Small intestine (tissue), 7 donors: Measurements from ENCODE around the gene ATRIP. TPM values are rescaled to one million over a fixed set of nuclear protein-coding genes. Genes with fewer than 3 reads are reported as not detected.

ENCODE experiments used
- DNase-seq, 2 donors: peaks; one replicate each; pipeline versions ENCODE4 v3.0.0 to v3.0.0-alpha.2; 2013
- FAIRE-seq: peaks from 2 replicates; lab custom pipeline; 2012; peaks lifted over from hg19 to GRCh38; lab: Jason Lieb, UNC
- H3K27ac ChIP-seq, 3 donors: one replicate each; pipeline ENCODE4 v1.5.1; 2013; ENCODE audit warnings: low read length in 2 of 3, mild to moderate bottlenecking in 2 of 3, control low read depth in 1 of 3, inconsistent platforms in 1 of 3, low read depth in 1 of 3, moderate library complexity in 1 of 3
- H3K27me3 ChIP-seq, 3 donors: one replicate each; pipeline ENCODE4 v1.6.1; 2013; ENCODE audit warnings: low read length in 3 of 3, inconsistent platforms in 1 of 3; ENCODE audit not compliant: control insufficient read depth in 3 of 3, insufficient read depth in 3 of 3
- H3K36me3 ChIP-seq, 3 donors: one replicate each; pipeline ENCODE4 v1.6.1; 2013; ENCODE audit warnings: low read length in 3 of 3, inconsistent platforms in 1 of 3, low read depth in 1 of 3, mild to moderate bottlenecking in 1 of 3, moderate library complexity in 1 of 3; ENCODE audit not compliant: control insufficient read depth in 3 of 3, insufficient read depth in 2 of 3
- H3K4me1 ChIP-seq, 3 donors: one replicate each; pipeline ENCODE4 v1.6.1; 2013; ENCODE audit warnings: low read length in 2 of 3, inconsistent platforms in 1 of 3, low read depth in 1 of 3, mild to moderate bottlenecking in 1 of 3, moderate library complexity in 1 of 3; ENCODE audit not compliant: control insufficient read depth in 3 of 3, insufficient read depth in 2 of 3
- H3K4me3 ChIP-seq, 3 donors: one replicate each; pipeline ENCODE4 v1.5.1; 2013; ENCODE audit warnings: low read length in 3 of 3, control low read depth in 1 of 3, inconsistent platforms in 1 of 3, low read depth in 1 of 3, mild to moderate bottlenecking in 1 of 3, moderate library complexity in 1 of 3
- H3K9me3 ChIP-seq, 2 donors: one replicate each; pipeline ENCODE4 v1.6.1; 2013; ENCODE audit warnings: low read depth in 1 of 2, low read length in 1 of 2; ENCODE audit not compliant: control insufficient read depth in 2 of 2, insufficient read depth in 1 of 2
- WGBS, 3 donors: extraction: QIAGEN DNeasy Blood & Tissue Kit; methylation state at CpG; one replicate each; pipeline ENCODE4 v1.1.7; 2013; 5-methylcytosine and 5-hydroxymethylcytosine counted together
- polyA plus RNA-seq, 4 donors: library from polyadenylated mRNA; stranded (reverse) in 3 of 4; unstranded in 1 of 4; fragments of 200-250 nt in 3 of 4; fragments of 120-200 nt in 1 of 4; gene quantifications; one replicate each; pipeline versions ENCODE4 v1.2.1 to v1.2.3, GENCODE V29; 2013
- donor health status: healthy with polysubstance abuse.
- donor health status: control.
- donor health status: control.
- donor health status: Bipolar disorder and iron deficiency.
- donor health status: healthy.

Gene ATRIP
- polyA plus RNA-seq, 4 donors: 1.1 to 6.8 (median 3.2) TPM

GRCh38 chr3:48507256-48508061 lies 60.9 kb downstream of the ATRIP start:
- Histone ChIP-seq H3K4me1 (peaks cover 3 to 24% (median 6%) of the 10 kb centered on the region in 3 donors), H3K27me3 (no peaks in the 10 kb centered on the region), H3K36me3 (no peaks in the 10 kb centered on the region), H3K4me3 (no peak overlapping the region), H3K27ac (peak overlapping the region in 1 of 3 donors; percentile 29), H3K9me3 (no peaks in the 10 kb centered on the region)
- WGBS, 3 donors: 16 to 33% (median 19%) methylated on average over 10 of the region's 10 CpGs
- FAIRE-seq: no peak
- DNase-seq: peak; percentile 73 to 74

GRCh38 chr3:48511551-48511950 lies 65.0 kb downstream of the ATRIP start:
- FAIRE-seq: no peak
- Histone ChIP-seq H3K4me1 (no peaks in the 10 kb centered on the region), H3K36me3 (no peaks in the 10 kb centered on the region), H3K27ac (no peak overlapping the region), H3K9me3 (no peaks in the 10 kb centered on the region), H3K27me3 (no peaks in the 10 kb centered on the region), H3K4me3 (no peak overlapping the region)
- no peak for DNase-seq
- 73 to 85% (median 85%) methylated on average over 3 to 4 of the region's 4 CpGs for WGBS, 3 donors

- Histone ChIP-seq H3K4me3 (no peak overlapping the region), H3K9me3 (no peaks in the 10 kb centered on the region), H3K27me3 (no peaks in the 10 kb centered on the region), H3K4me1 (no peaks in the 10 kb centered on the region), H3K36me3 (peaks cover 0 to 19% (median 3%) of the 10 kb centered on the region in 3 donors), H3K27ac (no peak overlapping the region)
- DNase-seq (no peak), FAIRE-seq (no peak)
- 75 to 83% (median 80%) methylated on average over 8 of the region's 8 CpGs for WGBS, 3 donors
Observed at GRCh38 chr3:48514431-48515227, 68.1 kb downstream of the ATRIP start.

Other genes starting within 250 kb of the ATRIP start
- gene CAMP, start 223.2 kb upstream of the ATRIP start, polyA plus RNA-seq: 1 to 10 TPM in 1 of 4 donors, under 1 TPM in 1, not detected in 2; 0.35 to 2.0 TPM
- gene ZNF589, start 205.6 kb upstream of the ATRIP start, polyA plus RNA-seq: 1 to 10 TPM; 1.6 to 7.0 (median 3.9) TPM
- 10 to 100 TPM; 14.1 to 25.9 (median 20.1) TPM for gene NME6, start 145.4 kb upstream of the ATRIP start, polyA plus RNA-seq
- gene SPINK8, start 113.1 kb upstream of the ATRIP start, polyA plus RNA-seq: not detected
- gene FBXW12, start 74.5 kb upstream of the ATRIP start, polyA plus RNA-seq: under 1 TPM in 1 of 4 donors, not detected in 3; 0.16 TPM
- gene PLXNB1, start 16.7 kb upstream of the ATRIP start, polyA plus RNA-seq: 100 to 1,000 TPM in 1 of 4 donors, 10 to 100 TPM in 3; 56.5 to 129 (median 60.4) TPM
- gene CCDC51, start 6.6 kb upstream of the ATRIP start, polyA plus RNA-seq: 10 to 100 TPM; 11.1 to 22.6 (median 21.7) TPM
- gene TMA7, start 6.5 kb upstream of the ATRIP start, polyA plus RNA-seq: 100 to 1,000 TPM; 292 to 744 (median 524) TPM
- 100 to 1,000 TPM in 2 of 4 donors, 10 to 100 TPM in 2; 68.2 to 220 (median 106) TPM for gene SHISA5, start 57.4 kb downstream of the ATRIP start, polyA plus RNA-seq
- 10 to 100 TPM; 11.3 to 44.5 (median 19.1) TPM for gene PFKFB4, start 110.1 kb downstream of the ATRIP start, polyA plus RNA-seq
- under 1 TPM in 2 of 4 donors, not detected in 2; 0.13 to 0.65 TPM for gene UCN2, start 117.0 kb downstream of the ATRIP start, polyA plus RNA-seq
- 100 to 1,000 TPM in 1 of 4 donors, 10 to 100 TPM in 2, 1 to 10 TPM in 1; 8.0 to 120 (median 19.3) TPM for gene COL7A1, start 148.6 kb downstream of the ATRIP start, polyA plus RNA-seq
- 100 to 1,000 TPM; 291 to 692 (median 452) TPM for gene UQCRC1, start 162.9 kb downstream of the ATRIP start, polyA plus RNA-seq
- under 1 TPM in 2 of 4 donors, not detected in 2; 0.21 to 0.24 TPM for gene TMEM89, start 175.0 kb downstream of the ATRIP start, polyA plus RNA-seq
- gene SLC26A6, start 188.7 kb downstream of the ATRIP start, polyA plus RNA-seq: 10 to 100 TPM; 14.3 to 74.0 (median 30.4) TPM
- gene CELSR3, start 216.1 kb downstream of the ATRIP start, polyA plus RNA-seq: 1 to 10 TPM in 2 of 4 donors, under 1 TPM in 2; 0.27 to 2.8 (median 1.1) TPM
- gene NCKIPSD, start 239.2 kb downstream of the ATRIP start, polyA plus RNA-seq: 10 to 100 TPM in 3 of 4 donors, 1 to 10 TPM in 1; 8.9 to 16.7 (median 14.5) TPM